Stimulated activated CD4-positive, alpha-beta T cell treated with anti-CD3 and anti-CD28 coated beads, Interleukin-12 subunit alpha, Interleukin-12 subunit beta, amount 100 ng/mL, for 4 hours (primary cell): ENCODE results near the gene SLC23A3.

Source experiments
- DNase-seq: peaks from one replicate; pipeline ENCODE4 v3.0.0-alpha.2; 2020

SLC23A3 gene

DNA sequence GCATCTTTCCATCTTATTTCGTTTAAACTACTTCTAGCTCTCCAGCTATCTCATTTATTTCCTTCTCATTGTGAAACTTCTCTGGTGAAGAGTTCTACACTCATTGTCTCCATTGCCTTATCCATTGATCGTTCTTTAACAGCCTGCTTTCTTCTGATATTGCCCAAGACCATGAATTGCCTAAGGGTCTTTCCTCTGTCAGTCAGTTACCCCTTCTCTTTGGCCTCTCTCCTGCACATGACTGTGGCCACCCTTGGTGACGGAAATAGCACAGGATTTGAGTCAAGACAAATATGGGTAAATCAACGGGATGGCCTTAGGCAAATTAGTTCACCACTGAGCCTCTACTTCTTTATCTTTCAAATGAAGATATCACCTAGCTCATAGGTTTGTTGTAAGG lies 35.9 kb downstream of the SLC23A3 start:
- no peak for DNase-seq

DNA sequence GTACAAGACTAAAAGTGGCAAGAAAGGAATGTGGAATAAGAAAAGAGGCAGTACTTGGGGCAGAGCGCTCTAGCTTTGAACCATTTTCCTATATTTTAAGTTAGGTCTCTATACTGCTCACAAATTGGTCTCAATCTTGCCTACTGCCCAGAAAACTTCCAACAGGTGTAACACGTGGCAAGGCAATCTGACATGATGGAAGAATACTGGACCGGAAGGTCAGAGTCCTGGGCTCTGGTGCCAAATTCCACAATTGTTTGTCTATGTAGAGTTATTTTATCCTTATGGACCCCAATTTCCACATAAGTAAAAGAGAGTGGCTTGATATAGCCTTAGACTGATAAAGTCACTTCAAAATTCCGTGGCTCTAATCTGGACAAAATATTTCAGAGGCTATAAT lies 38.1 kb downstream of the SLC23A3 start:
- DNase-seq, result no peak

DNA sequence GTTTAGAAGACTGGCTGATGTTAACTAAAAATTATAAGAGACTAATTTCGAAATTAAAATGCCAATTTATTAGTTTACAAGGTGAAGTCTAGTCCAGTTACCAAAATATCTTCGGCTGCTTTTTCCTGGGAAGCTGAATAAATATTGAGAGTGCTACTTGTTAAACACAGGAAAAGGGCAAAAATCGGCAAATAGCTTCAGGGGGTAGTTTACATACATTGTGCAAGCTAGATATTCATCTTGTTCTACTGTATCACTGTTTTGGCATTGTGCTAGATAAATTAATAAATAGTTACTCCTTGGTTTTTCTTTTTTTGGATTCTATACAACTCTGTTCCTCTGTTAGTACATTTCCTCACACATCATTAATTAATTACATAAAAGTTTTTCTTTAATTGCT lies 38.5 kb downstream of the SLC23A3 start:
- DNase-seq, result no peak

DNA sequence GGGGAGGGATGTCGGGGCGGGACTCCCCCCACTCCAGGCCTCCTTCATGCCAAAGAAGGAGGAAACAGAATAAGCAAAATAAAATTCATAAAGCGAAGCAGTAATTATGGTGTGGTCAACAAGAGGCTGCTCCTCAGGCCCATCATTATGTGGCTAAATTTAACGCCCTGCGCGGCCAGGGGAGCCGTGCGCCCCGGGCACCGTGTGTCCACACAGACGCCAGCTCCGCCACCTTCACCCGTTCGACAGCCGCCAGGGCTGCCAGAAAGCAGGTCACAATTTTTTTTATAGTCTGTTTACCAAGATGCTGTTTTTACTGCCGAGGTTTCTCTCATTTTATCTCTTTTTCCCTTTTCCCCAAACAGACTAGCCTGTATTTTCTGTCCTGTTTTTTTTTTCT lies 40.2 kb downstream of the SLC23A3 start:
- DNase-seq, result no peak

DNA sequence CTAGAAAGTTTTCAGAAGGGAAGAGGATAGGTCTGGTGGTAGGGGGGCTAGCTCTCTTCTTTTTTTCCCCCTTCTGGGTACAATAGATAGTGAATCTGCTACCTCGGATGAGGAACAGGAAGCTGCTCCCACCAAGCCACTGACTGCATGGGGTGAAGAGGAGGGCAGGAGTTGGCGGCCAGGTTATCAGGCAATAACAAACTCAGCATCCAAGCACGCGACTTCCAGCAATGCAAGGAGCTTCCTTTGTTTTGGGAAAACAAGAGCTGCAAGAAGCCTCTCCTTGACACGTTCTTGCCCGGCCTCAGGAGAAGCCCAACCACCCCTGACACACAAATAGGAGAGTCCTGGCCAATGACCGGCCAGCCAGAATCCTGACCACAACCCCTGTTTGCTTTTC lies 41.4 kb downstream of the SLC23A3 start:
- DNase-seq, result no peak

DNA sequence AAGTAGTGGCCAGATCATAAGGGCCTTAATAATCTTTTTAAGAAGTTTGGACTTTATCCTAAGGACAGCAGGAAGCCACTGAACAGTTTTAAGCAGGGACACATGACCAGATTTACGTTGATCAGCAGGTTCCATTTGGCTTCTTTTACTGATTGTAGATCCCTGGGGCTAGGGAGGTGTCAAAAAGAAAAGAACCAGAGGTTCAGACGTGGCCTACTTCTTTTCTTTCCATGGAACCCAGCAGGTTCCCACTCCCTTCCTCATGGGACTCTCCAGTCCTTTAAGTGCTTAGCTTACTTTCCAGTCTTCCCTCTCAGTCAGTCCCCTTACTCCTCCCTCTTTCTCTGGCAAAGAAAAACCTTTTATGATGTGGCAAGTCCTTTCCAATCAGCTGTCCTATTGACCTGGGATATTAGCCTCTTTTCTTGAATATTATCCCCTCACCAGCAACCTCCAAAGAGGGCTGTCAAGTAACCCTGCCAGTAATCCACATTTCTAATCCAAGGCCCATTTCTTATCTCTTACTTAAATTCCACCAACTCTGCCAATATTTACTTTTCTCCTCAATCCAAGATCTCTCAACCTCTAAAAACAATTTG lies 42.7 kb downstream of the SLC23A3 start:
- no peak for DNase-seq

DNA sequence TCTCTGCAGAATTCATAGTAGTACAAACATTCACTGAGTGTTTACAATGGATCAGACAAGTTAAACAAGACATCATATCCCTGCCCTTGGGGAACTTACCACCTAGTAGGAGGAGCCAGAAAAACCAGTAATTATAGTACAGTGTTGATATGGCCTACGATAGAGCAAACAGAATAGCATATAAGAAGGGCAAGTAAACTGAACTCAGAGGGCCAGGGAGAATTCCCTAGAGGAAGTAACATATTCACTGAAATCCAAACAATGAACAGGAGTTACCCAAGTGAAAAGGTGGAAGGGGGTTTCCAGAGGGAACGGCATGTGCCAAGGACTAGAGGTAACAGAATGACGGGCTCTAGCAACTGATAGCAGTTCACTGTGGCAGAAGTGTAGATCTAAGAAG lies 43.3 kb downstream of the SLC23A3 start:
- DNase-seq, result no peak

DNA sequence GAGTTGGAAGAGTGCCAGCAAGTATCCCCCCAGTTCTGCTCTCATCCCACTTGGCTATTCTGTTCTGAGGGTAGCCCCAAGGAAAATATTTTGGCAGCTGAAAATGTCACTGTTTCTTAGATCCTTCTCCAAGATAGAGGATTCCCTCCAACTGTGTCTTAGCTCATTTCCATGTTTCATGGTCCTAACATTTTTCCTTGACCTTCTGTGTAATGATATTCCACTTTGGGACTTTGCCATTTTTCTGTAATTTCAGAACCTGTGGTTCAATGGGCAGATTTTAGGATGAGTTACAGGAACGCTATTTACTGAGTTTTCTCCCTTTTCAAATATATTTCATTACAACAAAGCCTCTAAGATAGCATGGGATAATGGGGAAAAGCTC lies 44.0 kb downstream of the SLC23A3 start:
- DNase-seq, result no peak

DNA sequence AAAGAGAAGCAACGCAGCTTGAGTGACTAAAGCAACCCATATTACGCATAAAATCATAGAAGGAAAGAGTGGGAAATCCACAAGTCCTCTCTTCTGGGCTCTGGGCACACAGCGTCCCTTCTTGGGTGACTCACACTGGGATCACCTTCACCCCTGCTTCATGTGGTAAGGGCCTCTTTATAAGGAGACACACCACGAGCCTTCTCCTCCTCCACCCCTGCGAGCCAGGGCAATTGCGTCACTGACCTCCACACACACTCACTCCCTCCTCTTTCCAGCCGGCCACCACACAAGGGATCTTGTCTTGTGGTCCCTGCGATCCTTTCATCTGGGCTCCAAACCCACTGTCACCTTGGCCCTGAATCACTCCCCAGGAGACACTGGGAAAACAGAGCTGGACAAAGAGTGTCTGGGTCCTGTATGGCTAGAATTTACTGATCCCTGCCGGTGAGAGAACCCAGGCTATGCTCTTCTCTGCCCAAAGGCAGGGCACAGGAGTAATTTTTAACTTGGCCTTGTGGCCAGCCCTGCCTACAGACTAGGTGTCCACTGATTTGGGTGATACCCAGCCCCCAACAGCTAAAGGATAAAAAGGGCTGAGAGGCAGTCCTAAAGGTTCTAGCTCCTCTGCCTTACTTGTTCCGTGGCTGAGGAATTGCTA lies 44.5 kb downstream of the SLC23A3 start:
- no peak for DNase-seq

DNA sequence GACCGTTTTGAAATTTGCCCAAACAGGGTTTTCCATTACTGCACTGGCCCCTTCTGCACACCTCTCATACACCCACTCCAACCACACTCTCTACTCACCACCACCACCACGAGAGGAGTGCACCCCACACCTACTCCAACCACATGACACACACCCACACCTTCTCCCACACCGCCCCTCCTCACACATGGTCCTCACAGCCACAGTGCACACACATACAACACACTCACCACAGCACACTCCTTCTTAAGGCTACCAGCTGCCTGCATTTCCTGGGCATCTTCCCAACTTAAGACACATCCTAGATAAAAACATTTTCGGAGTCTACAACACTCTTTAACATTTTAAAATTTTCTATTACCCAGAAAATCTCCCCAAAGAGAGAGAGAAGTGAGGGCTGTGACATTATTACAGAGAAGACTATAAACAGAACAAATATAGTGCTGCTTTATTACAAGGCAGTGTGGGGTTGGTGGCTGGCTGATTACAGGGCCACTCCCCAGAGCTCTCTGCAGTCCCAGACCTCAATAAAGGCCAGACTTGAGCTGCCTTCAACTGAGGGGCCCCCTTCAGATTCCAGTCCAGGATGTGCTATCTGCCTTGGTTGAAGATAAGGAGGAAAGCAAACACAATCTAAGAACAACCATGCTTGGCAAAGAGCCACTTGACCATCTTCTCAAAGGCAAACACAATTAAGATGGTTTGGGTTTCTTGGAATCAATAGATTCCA lies 45.3 kb downstream of the SLC23A3 start:
- DNase-seq, result no peak

DNA sequence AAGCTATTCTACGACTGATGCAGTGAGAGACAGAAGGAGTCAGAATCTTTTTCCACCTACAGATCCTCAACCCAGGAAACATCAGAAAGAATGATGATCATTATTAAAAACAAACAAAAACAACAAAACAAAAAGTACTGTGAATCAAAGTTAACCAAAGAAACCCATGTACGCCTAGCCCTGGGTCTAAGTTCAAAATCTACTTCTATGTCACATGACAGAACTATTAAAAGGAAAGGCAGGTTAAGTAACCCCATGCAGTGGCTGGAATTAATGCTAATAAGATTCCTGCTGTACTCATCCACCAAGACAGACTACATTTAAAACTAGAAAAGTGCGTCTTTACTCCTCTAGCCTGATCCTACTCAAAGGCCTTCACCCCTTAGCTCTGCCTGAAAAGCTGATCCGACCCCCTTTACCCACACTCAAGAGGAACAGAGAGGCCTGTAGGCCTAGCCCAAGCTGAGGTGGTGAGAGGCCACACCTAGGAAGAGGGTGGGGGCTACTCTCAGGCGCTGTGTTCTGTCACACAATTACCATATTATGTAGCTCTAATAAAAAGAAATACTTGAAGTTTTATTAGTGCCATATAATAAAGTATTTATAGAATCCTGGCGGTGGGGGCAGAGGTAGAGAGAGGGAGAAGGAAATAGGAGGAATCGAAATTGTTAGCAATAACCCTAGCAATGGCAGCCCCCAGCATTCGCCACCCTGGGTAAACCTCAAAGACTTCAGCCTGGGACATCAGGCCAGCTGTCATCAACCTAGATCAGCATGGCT lies 46.3 kb downstream of the SLC23A3 start:
- no peak for DNase-seq

DNA sequence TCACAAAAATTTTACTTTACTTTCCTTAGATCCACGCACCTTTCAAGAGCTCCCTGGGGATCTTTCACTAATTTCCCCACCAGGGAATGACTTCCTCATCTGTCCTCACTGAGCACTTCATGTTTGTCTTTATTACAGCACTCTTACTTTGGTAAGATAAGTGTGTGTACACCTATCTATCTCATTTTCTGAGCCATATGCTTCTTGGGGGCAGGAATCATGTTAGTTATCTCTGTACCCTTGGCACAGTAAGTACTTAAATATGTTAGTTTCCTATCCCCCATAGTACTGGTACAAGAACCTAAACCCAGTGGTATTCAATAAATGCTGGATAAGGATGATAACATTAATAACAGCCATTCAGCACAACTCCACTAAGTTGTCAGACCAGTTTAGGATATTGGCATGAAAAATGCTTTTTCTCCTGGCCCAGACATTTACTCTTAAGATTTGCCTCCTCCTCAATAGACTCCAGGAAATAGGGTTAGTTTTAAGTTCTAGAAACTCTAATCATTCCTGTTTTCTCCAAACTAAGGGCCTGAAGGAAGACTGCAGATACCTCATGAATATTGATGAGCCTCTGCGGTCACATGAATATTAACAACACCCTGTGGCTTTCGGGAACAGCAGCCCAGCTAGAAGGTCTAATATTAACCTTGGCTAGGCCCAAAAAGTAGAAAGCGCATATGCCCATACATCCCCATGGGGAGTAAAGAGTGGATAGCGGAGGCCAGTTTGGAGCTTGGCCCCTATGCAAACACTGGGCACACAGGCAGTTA lies 47.4 kb downstream of the SLC23A3 start:
- DNase-seq, result no peak

DNA sequence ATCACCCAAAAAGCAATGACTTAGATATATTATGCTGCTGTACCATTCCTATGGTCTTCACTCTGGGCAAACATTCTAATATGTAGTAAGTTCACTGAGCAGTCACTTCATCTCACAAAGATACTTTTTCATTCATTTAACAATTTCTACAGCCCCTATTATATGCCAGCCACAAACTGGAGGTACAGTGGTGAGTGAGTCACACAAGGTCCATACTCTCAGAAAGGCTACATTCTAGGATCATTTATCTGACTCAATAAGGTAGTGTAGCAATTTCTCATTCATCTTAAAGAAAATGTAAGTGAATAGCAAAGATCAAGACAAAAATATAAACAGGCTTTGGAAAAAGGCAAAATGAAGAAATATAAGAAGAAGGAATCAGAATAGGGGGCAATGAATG lies 49.7 kb downstream of the SLC23A3 start:
- no peak for DNase-seq

DNA sequence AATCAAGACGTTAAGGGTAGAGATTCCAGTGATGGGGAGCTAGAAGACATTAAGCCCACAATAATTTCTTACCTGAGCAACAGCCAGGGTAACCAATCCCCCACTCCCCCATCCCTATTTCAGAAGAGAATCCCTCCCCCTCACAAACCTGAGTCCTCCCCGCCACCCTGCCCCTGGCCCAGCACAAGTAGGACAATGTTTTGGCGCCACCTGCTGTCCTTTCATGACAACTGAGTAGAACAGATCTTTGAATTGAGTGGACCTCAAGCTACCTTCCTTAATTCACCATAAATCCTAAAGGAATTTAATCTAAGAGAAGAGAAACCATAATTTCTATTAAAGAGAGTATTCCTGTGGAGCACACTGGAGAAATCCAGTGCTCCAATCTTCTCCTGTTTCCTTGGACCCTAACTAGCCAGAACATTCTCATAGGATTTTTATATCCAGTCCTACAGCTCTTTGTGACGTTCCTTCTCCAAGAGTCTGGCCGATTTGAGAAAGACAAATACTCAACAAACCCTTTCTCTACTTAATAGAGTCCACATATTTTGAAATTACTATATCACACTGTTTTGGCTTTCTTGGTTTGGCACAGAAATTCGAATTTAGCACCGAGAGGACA lies 50.3 kb downstream of the SLC23A3 start:
- peak; percentile 55 for DNase-seq

DNA sequence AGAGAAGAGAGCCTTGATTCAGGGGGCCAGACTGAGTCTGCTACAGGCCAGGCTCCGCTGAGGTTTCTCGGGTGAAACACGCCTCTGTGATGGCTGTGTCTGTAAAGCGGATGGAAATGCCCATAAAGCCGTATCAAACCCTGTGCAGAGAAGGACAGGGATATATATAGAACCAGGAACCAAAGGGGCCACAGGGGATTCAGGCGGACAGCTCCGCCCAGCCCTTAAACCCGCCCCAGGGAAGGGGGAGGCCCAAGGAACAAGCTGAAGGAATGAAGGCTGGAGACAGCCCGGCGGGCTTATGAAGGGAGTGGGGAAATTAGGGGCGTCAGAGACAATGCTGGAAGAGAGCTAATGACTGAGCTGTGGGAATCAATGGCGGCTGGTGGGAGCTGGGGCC lies 51.3 kb downstream of the SLC23A3 start:
- DNase-seq, result no peak

DNA sequence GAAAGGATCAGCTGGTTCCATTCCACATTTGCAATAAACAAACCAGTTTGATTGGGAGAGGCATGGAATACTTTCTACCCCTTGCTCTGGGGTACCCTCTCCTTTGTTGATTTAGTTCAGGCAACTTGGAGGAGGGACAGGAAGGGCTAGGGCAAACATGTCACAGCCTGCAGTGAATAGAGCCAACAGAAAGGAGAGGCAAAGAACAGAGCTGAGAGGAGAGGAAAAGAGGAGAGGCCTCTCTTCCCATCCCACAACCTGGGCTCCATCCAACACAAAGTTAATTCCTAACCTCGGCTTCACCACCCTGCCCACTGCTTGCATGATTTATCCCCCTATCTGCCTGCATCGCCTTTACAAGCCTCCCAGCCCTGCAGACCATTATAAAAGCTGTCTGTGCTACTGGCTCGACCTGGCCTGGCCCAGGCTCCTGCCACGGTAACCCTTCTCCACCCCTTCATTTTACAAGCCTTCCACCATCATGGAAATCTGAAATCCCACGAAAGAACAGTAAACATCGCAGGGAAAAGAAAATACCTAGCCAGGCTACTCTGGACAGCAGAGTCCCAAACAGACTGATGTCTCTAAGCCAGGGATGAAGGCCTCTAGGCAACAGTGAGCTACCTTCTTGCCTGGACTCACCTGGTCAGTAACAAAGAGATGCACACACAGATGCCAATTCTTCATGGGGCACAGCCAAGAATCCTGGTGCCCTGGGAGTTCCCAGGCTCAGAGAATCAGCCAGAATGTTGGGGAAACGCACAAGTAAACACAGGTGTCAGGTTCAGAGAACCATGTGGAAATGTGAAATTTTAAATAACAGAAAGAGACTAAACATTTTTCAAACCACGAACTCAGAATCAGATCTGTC lies 52.8 kb downstream of the SLC23A3 start:
- DNase-seq, result no peak

DNA sequence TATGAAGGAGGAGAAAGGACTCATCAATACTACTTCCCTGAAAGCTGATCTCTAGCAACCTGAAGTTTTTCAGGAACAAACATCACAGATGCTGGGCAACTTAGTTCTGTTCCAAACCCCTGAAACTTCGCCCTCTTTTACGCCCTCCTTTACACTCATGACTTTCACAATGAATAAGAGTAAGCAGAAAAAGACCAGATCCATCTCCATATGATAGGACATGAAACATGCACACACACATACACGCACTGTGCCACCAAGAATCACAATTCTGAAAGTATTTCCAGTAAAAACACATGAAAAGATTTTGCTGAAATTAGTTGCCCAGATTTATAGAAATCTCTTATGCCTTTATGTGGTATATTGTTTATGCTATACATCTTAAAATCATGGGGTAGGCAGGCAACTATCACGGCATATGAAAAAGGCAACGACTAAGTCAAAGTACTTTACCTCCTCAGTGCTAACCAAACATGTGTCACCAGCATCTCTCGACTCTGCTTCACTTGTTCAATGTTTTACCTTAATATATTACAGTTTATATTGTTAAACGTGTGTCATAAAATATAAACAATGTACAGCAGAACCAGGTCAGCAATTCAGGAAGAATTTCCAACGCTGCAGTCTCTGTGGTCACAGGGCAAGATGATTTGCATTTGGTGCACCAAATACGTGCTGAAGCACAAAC lies 57.0 kb downstream of the SLC23A3 start:
- DNase-seq, result no peak

DNA sequence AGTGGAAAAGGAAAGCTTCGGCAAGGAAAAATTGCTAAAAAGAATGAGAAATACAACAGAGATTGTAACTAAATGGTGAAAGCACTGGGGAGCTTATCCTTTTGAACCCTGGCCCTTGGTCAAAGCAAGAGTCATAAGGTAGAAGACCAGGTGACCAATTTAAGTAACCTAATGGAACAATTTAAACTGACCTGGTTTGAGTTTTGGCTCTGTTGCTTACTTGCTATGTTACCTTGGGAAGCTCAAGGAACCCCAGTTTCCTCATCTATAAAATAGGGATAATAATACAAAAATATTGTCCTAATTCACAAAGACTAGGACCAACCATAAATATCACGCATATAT lies 57.8 kb downstream of the SLC23A3 start:
- DNase-seq, result no peak
